HepG2 (cell line): Measurements from ENCODE around the gene SLC16A13. TPM values are rescaled to one million over a fixed set of nuclear protein-coding genes. Genes with fewer than 3 reads are reported as not detected.

Experiments used
- ATAC-seq: fragments of 200-7000 bp; cut with Tn5 transposase; 3 replicates; pipeline ENCODE4 v1.9.1; 2020; ENCODE audit warnings: mild to moderate bottlenecking, moderate library complexity
- BruUV-seq: library from RNA; stranded (reverse); fragments of 400-500 nt; replicated peaks from 2 replicates; lab custom pipeline; 2021; lab: Mats Ljungman, UMichigan
- CTCF ChIA-PET: fragments of 300-600 bp; formaldehyde crosslinking; extraction: SDS; loops from one replicate; lab custom pipeline; 2021; ENCODE audit warnings: low total read pairs, inconsistent platforms, low intra/inter-chr PET ratio; lab: Yijun Ruan, JAX
- POLR2A ChIA-PET: fragments of 350-600 bp; sonication (Branson Sonifier 250); formaldehyde crosslinking; loops from one replicate; lab custom pipeline; 2020; ENCODE audit warnings: antibody characterized with exemption, inconsistent platforms; lab: Yijun Ruan, JAX
- DNase-seq: peaks from one replicate; pipeline ENCODE4 v3.0.0-alpha.2; 2015; ENCODE audit warnings: low spot score
- FAIRE-seq: peaks from 3 replicates; lab custom pipeline; 2011; peaks lifted over from hg19 to GRCh38; lab: Jason Lieb, UNC
- H2AFZ ChIP-seq: one replicate; pipeline ENCODE4 v1.6.1; 2011; ENCODE audit warnings: low read length, inconsistent platforms
- H3K27ac ChIP-seq: fragments of 300-600 bp; 3 replicates; pipeline ENCODE4 v1.8.0; 2011; ENCODE audit warnings: mixed run types, mild to moderate bottlenecking, mixed read lengths, low read length, inconsistent platforms; ENCODE audit not compliant: insufficient read depth; ENCODE audit errors: extremely low read length
- H3K27me3 ChIP-seq, 2 experiments: fragments of 200-600 bp in 1 of 2; 2 replicates in 1 of 2; 3 replicates in 1 of 2; pipeline versions ENCODE4 v1.6.0 to v1.8.0; 2011; ENCODE audit warnings: low read length in 2 of 2, mild to moderate bottlenecking in 2 of 2, moderate library complexity in 2 of 2, inconsistent platforms in 1 of 2; ENCODE audit not compliant: insufficient read depth in 2 of 2, control insufficient read depth in 1 of 2
- H3K36me3 ChIP-seq, 2 experiments: fragments of 200-600 bp in 1 of 2; replicated peaks in 1 of 2; 2 replicates in 1 of 2; 3 replicates in 1 of 2; pipeline versions ENCODE4 v1.5.1 to v1.8.0; 2011; ENCODE audit warnings: low read length in 2 of 2, inconsistent platforms in 1 of 2; ENCODE audit not compliant: insufficient read depth in 2 of 2, control insufficient read depth in 1 of 2
- H3K4me1 ChIP-seq: 2 replicates; pipeline ENCODE4 v1.5.1; 2012; ENCODE audit warnings: low read length, inconsistent platforms; ENCODE audit not compliant: insufficient read depth
- H3K4me2 ChIP-seq: 2 replicates; pipeline ENCODE4 v1.6.0; 2011; ENCODE audit warnings: low read depth, low read length, inconsistent platforms
- H3K4me3 ChIP-seq, 3 experiments: fragments of 200-600 bp in 1 of 3; sonication (generic), shearing (Covaris generic) in 1 of 3; replicated peaks in 1 of 3; 2 replicates each; pipeline ENCODE4 v1.5.1; 2011 to 2016; ENCODE audit warnings: low read length in 3 of 3, inconsistent platforms in 2 of 3, low read depth in 2 of 3, mild to moderate bottlenecking in 2 of 3, control low read depth in 1 of 3, mixed read lengths in 1 of 3; ENCODE audit not compliant: insufficient read depth in 1 of 3
- H3K79me2 ChIP-seq: one replicate; pipeline ENCODE4 v1.6.1; 2011; ENCODE audit warnings: low read length, inconsistent platforms; ENCODE audit not compliant: insufficient read depth
- H3K9ac ChIP-seq: 2 replicates; pipeline ENCODE4 v1.6.0; 2011; ENCODE audit warnings: mild to moderate bottlenecking, low read depth, low read length, inconsistent platforms; ENCODE audit not compliant: insufficient read depth
- H3K9me3 ChIP-seq: 2 replicates; pipeline ENCODE4 v1.5.1; 2012; ENCODE audit warnings: mild to moderate bottlenecking, low read length
- H4K20me1 ChIP-seq: 2 replicates; pipeline ENCODE4 v1.6.0; 2011; ENCODE audit warnings: inconsistent platforms, mild to moderate bottlenecking, low read length, moderate library complexity; ENCODE audit not compliant: insufficient read depth
- ARNTL ChIP-seq: sonication (generic); formaldehyde crosslinking; IDR thresholded peaks from 2 replicates; pipeline ENCODE4 v1.4.0; 2020; ENCODE audit warnings: mild to moderate bottlenecking, missing genetic modification reagents
- ATF7 ChIP-seq, 2 experiments: fragments of 450-650 bp in 1 of 2; sonication (generic) in 1 of 2; formaldehyde crosslinking in 1 of 2; IDR thresholded peaks; 2 replicates each; pipeline versions ENCODE4 v1.4.0 to v1.6.1; 2016 to 2020; ENCODE audit warnings: antibody characterized with exemption in 1 of 2, mild to moderate bottlenecking in 1 of 2, missing genetic modification reagents in 1 of 2
- CBX5 ChIP-seq: sonication (generic); formaldehyde crosslinking; IDR thresholded peaks from 2 replicates; pipeline ENCODE4 v1.4.0; 2020; ENCODE audit warnings: missing genetic modification reagents, borderline replicate concordance
- FOXA3 ChIP-seq: IDR thresholded peaks from 2 replicates; pipeline ENCODE4 v1.6.1; 2016; ENCODE audit warnings: missing genetic modification reagents, missing compliant biosample characterization
- FOXK1 ChIP-seq: sonication (generic); formaldehyde crosslinking; IDR thresholded peaks from 2 replicates; pipeline ENCODE4 v1.4.0; 2020; ENCODE audit warnings: low read depth, missing genetic modification reagents, borderline replicate concordance
- HNF4A ChIP-seq: sonication (generic); formaldehyde crosslinking; IDR thresholded peaks from 2 replicates; pipeline ENCODE4 v1.4.0; 2020; ENCODE audit warnings: missing genetic modification reagents
- MZF1 ChIP-seq: sonication (generic); formaldehyde crosslinking; IDR thresholded peaks from 2 replicates; pipeline ENCODE4 v1.8.1; 2023; ENCODE audit warnings: mild to moderate bottlenecking, missing genetic modification reagents, borderline replicate concordance
- NBN ChIP-seq: fragments of 450-650 bp; conservative IDR thresholded peaks from 2 replicates; pipeline ENCODE4 v1.6.1; 2017
- NCOA2 ChIP-seq: sonication (generic); formaldehyde crosslinking; IDR thresholded peaks from 2 replicates; pipeline ENCODE4 v1.8.0; 2022; ENCODE audit warnings: inconsistent platforms
- PBX3 ChIP-seq: sonication (generic); formaldehyde crosslinking; IDR thresholded peaks from 2 replicates; pipeline ENCODE4 v1.8.1; 2023; ENCODE audit warnings: missing genetic modification reagents, inconsistent platforms, borderline replicate concordance
- POLR2G ChIP-seq: fragments of 200-400 bp; formaldehyde crosslinking; IDR thresholded peaks from 2 replicates; pipeline ENCODE4 v1.6.1; 2018; ENCODE audit warnings: mild to moderate bottlenecking, low read depth, low read length, moderate library complexity
- PTBP1 ChIP-seq: fragments of 200-400 bp; formaldehyde crosslinking; IDR thresholded peaks from 2 replicates; pipeline ENCODE4 v1.6.1; 2018; ENCODE audit warnings: low read length, low read depth; ENCODE audit not compliant: poor library complexity, severe bottlenecking
- TFDP2 ChIP-seq: sonication (generic); formaldehyde crosslinking; IDR thresholded peaks from 2 replicates; pipeline ENCODE4 v1.4.0; 2020; ENCODE audit warnings: missing genetic modification reagents
- ZNF224 ChIP-seq: sonication (generic); formaldehyde crosslinking; IDR thresholded peaks from 2 replicates; pipeline ENCODE4 v1.5.0; 2020; ENCODE audit warnings: mild to moderate bottlenecking, missing genetic modification reagents
- ZNF274 ChIP-seq: sonication (generic); formaldehyde crosslinking; IDR thresholded peaks from 2 replicates; pipeline ENCODE4 v1.5.1; 2020; ENCODE audit warnings: mild to moderate bottlenecking, missing genetic modification reagents
- ZNF605 ChIP-seq: sonication (generic); formaldehyde crosslinking; IDR thresholded peaks from 2 replicates; pipeline ENCODE4 v1.8.0; 2022; ENCODE audit warnings: mild to moderate bottlenecking, missing genetic modification reagents
- ZNF616 ChIP-seq: sonication (generic); formaldehyde crosslinking; IDR thresholded peaks from 2 replicates; pipeline ENCODE4 v1.5.0; 2020; ENCODE audit warnings: low read depth, mild to moderate bottlenecking, missing genetic modification reagents
- ZNF749 ChIP-seq: sonication (generic); formaldehyde crosslinking; IDR thresholded peaks from 2 replicates; pipeline ENCODE4 v1.8.0; 2022; ENCODE audit warnings: mild to moderate bottlenecking, missing genetic modification reagents, moderate library complexity, borderline replicate concordance
- ZNF75D ChIP-seq: sonication (generic); formaldehyde crosslinking; IDR thresholded peaks from 2 replicates; pipeline ENCODE4 v1.8.1; 2023; ENCODE audit warnings: missing genetic modification reagents, mild to moderate bottlenecking, borderline replicate concordance
- WGBS: methylation state at CpG from one replicate; pipeline ENCODE4 v1.1.6; 2017; ENCODE audit warnings: low lambda C conversion rate; 5-methylcytosine and 5-hydroxymethylcytosine counted together
- in situ Hi-C: cut with HindIII; loops from 2 replicates; pipeline ENCODE4 v1.10.0; 2017; ENCODE audit warnings: low pct_unique_long_range_greater_than_20kb; ENCODE audit not compliant: extremely low pct_ligation_motif_present
- intact Hi-C: fragments of 100-400 bp; cut with micrococcal nuclease; formaldehyde crosslinking; loops from one replicate; pipeline ENCODE4 v1.10.0; 2022; ENCODE audit not compliant: unreplicated experiment
- polyA plus RNA-seq, 8 experiments: library from polyadenylated mRNA; depleted of rRNA in 3 of 8; stranded (reverse) in 7 of 8; unstranded in 1 of 8; fragments of >200 nt; fragmentation: Illumina TruSeq in 4 of 8; extraction: Trizol in 4 of 8; gene quantifications; 2 replicates each; pipeline versions ENCODE4 v1.2.1 to v1.2.3, GENCODE V29; 2011 to 2016; ENCODE audit warnings: low read depth in 4 of 8, missing spikeins in 1 of 8, mixed read lengths in 1 of 8; ENCODE audit not compliant: insufficient read depth in 1 of 8
- total RNA-seq, 5 experiments: library from RNA; depleted of rRNA; stranded (reverse); fragments of >200 nt; fragmentation: Illumina TruSeq; extraction: Trizol; gene quantifications; 2 replicates each; pipeline ENCODE4 v1.2.3, GENCODE V29; 2016; ENCODE audit warnings: low read depth in 1 of 5

The SLC16A13 gene
- total and polyA plus RNA-seq, 2 of the 13 experiments (the other 11 are each of a cell fraction or from before 2014, with no cell fraction given), result 2.2 to 3.0 TPM

GRCh38 chr17:7007143-7007542 lies 28.7 kb upstream of the SLC16A13 start (continued):
- no peak for TF ChIP-seq PBX3
- no peak for TF ChIP-seq NCOA2 (CRISPR knock-in tag)
- no peak for TF ChIP-seq ZNF749 (CRISPR knock-in tag)
- TF ChIP-seq PTBP1, result no peak

- Histone ChIP-seq H3K27ac (peak overlapping the region; percentile 53), H3K36me3 (peaks cover 3 to 15% of the 10 kb centered on the region in 2 experiments; a peak in 2 of 5 replicates), H3K27me3 (no peaks in the 10 kb centered on the region; a peak in 1 of 5 replicates), H3K4me3 (peak overlapping the region in 2 of 3 experiments; percentile 84 to 97; a peak in 4 of 6 replicates), H2AFZ (no peak overlapping the region), H4K20me1 (no peaks in the 10 kb centered on the region), H3K9me3 (no peaks in the 10 kb centered on the region), H3K4me2 (peak overlapping the region; percentile 100), H3K79me2 (peaks cover 47% of the 10 kb centered on the region), H3K4me1 (peaks cover 36% of the 10 kb centered on the region), H3K9ac (peak overlapping the region; percentile 98; the same call in 1 of the 2 replicates)
- intact Hi-C loops (loop anchor here (5.0 kb wide), 1 partner anchor 358 kb away; the partner anchor contains the start of genes C17orf100 and MED31), in situ Hi-C loops (loop anchor here (10.0 kb wide), 1 partner anchor 346 kb away; no protein-coding TSS in a partner anchor)
- no TSS peak for BruUV-seq
- DNase-seq (no peak), FAIRE-seq (no peak), ATAC-seq (no peak)
- WGBS, result 92% methylated on average over 2 of the region's 2 CpGs
- POLR2A ChIA-PET, result no interaction called here
- CTCF ChIA-PET, result no interaction called here
- TF ChIP-seq FOXA3 (CRISPR knock-in tag) (no peak), ATF7 (IDR thresholded peaks at IDR 0.05) (no peak), ATF7 (CRISPR knock-in tag; IDR thresholded peaks at IDR 0.05) (no peak), ZNF224 (no peak), ZNF75D (CRISPR knock-in tag) (no peak), CBX5 (CRISPR knock-in tag) (no peak), HNF4A (CRISPR knock-in tag) (0 out of 2 replicates have a peak, but pooled peaks have one; percentile 28), NBN (no peak), FOXK1 (CRISPR knock-in tag) (no peak), ZNF616 (CRISPR knock-in tag) (no peak), TFDP2 (CRISPR knock-in tag) (no peak), ZNF605 (no peak), POLR2G (no peak), ARNTL (CRISPR knock-in tag) (no peak), ZNF274 (CRISPR knock-in tag) (no peak), MZF1 (CRISPR knock-in tag) (no peak)
Measured at GRCh38 chr17:7010523-7010922, 25.3 kb upstream of the SLC16A13 start.
